IPS-18c (cell line): ENCODE results near the gene CHRDL2.
"Not testable (repeated sequence)": the region's sequence is repeated elsewhere in the genome, so short reads cannot be mapped to it uniquely, and the experiment has no call there.

Experiments
- H3K4me3 ChIP-seq: 2 replicates; pipeline ENCODE4 v1.7.0; 2013; ENCODE audit warnings: low read depth, mild to moderate bottlenecking, low read length, moderate library complexity; ENCODE audit not compliant: insufficient read depth
- H3K9me3 ChIP-seq: one replicate; pipeline ENCODE4 v1.6.1; 2013; ENCODE audit warnings: mild to moderate bottlenecking, low read length, moderate library complexity; ENCODE audit not compliant: control insufficient read depth, insufficient read depth

Gene CHRDL2

GRCh38 chr11:74750598-74750997 is 19.4 kb upstream of the CHRDL2 start:
- not testable (repeated sequence) for H3K9me3 ChIP-seq, H3K4me3 ChIP-seq

- H3K9me3 ChIP-seq: no peaks in the 10 kb centered on the region
- peak overlapping the region; percentile 72 for H3K4me3 ChIP-seq
These were observed 18.7 kb upstream of the CHRDL2 start for GRCh38 chr11:74749965-74750296.

GRCh38 chr11:74749127-74749964 is 18.1 kb upstream of the CHRDL2 start:
- peak overlapping the region; percentile 78 for H3K4me3 ChIP-seq
- no peaks in the 10 kb centered on the region for H3K9me3 ChIP-seq

- no peaks in the 10 kb centered on the region for H3K9me3 ChIP-seq
- H3K4me3 ChIP-seq: peak within 1 kb of the TSS; percentile 78
These were observed 17.2 kb upstream of the CHRDL2 start, which contains the start of gene RNF169 for GRCh38 chr11:74748211-74749126. TSS of gene RNF169 (plus strand) at chr11:74748849. CDS start at chr11:74748881, 32 bp downstream.

DNA sequence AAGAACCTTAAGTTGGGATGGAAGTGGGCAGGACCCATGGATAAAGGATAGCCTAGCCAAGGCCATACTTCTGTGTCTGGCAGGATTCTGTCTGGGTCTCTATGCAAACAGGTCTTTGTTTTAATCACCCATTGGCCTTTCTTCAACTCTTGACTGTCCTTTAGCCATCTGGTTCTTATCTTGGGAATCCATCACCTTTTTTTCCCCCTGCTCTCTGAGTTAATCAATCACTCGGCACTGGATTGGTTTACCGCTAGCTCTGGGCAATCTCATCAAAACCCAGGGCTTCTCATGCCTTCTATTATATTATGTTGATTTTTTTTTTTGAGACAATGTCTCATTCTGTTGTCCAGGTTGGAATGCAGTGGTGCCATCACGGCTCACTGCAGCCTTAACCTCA is 15.6 kb upstream of the CHRDL2 start:
- Histone ChIP-seq H3K9me3 (no peaks in the 10 kb centered on the region), H3K4me3 (no peak overlapping the region)

DNA sequence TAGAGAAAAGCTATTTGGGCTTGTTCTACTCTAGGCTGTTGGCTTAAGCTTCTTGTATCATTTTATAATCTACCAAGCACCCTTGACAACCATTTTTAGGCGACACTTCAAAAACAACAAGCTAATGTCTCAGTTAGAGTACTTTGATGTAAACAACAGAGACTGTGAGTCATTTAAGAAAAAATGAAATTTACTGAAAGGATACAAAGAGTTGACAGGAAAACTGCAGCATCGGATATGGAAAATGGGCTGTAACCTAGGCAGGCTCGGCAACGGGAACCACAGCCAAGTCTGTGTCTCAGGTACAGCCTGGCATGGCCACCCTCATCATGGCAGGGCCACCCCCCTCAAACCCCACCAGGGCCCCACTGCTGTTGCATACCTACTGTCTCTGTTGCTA is 13.1 kb upstream of the CHRDL2 start:
- Histone ChIP-seq H3K9me3 (no peaks in the 10 kb centered on the region), H3K4me3 (no peak overlapping the region)

- Histone ChIP-seq H3K4me3 (no peak overlapping the region), H3K9me3 (no peaks in the 10 kb centered on the region)
These were observed 12.4 kb upstream of the CHRDL2 start for GRCh38 chr11:74743640-74744039.

DNA sequence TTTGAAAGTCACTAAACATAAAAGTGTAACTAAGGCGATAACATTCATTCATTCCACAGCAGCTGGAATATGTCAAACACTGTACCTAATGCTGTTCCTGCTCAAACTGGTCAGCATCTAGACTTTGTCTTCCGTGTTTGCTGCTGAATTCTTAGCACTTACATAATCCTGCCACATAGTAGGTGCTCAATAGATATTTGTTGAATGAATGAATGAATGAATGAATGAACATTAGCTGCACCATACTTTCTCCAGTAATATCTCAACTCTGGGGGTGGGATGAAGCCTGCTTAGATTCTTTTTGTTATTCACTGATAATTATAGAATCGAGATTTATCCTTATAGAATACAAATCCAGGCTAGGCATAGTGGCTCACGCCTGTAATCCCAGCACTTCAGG is 10.8 kb upstream of the CHRDL2 start:
- no peaks in the 10 kb centered on the region for H3K9me3 ChIP-seq
- no peak overlapping the region for H3K4me3 ChIP-seq

GRCh38 chr11:74739546-74740270 is 8.5 kb upstream of the CHRDL2 start:
- no peak overlapping the region for H3K4me3 ChIP-seq
- no peaks in the 10 kb centered on the region for H3K9me3 ChIP-seq

GRCh38 chr11:74736031-74736430 is 4.8 kb upstream of the CHRDL2 start:
- Histone ChIP-seq H3K4me3 (no peak overlapping the region), H3K9me3 (no peaks in the 10 kb centered on the region)

DNA sequence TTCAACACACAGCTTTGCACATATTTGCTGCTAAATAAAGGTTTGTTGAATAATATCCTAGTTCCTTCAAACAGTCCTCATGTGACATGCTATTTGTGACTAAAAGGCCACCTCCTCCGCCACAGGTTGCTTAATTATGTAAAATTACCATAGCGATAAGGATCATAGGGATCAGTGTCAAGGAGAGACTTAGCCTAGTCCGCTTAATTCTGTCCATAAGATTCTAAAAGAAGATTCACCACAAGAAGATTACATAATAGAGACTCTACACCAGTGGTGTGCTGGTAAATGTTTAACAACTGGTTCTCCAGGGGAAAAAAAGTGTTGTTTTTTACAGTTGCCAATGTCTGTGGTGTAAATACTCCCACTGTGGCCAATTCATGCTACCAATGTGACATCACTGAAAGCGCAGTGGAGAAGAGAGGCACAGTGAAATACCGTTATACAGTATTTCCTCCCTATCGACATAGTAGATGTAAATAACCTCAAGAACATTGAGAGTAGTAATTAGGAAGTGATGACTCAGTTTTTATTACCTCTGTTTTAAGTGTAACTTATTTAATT is 4.2 kb upstream of the CHRDL2 start:
- no peaks in the 10 kb centered on the region for H3K9me3 ChIP-seq

GRCh38 chr11:74734559-74734925 is 3.3 kb upstream of the CHRDL2 start:
- Histone ChIP-seq H3K4me3 (no peak overlapping the region), H3K9me3 (no peaks in the 10 kb centered on the region)

More for the DNA sequence above, 4.2 kb upstream of the CHRDL2 start:
- no peak overlapping the region for H3K4me3 ChIP-seq

GRCh38 chr11:74730571-74731260 is 510 bp downstream of the CHRDL2 start:
- Histone ChIP-seq H3K9me3 (no peaks in the 10 kb centered on the region), H3K4me3 (peak overlapping the region; percentile 52)

DNA sequence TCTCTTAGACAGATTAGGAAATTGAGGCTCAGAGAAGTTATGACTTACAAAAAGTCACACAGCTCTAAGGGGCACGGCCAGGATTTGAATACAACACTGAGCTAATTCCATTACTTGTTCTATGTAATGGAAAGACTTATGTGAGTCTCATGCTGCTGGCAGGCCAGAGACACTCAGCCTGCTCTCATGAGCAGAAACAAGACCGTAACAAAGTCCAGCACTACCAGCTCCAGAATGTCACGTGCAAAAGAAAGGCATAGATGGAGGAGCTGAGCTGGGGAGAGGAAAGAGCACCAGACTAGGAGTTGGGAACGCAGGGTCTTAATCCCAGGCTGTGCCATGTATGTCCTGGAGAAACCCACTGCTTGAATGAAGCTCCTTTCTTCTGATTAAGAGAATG is 1.8 kb downstream of the CHRDL2 start:
- Histone ChIP-seq H3K4me3 (no peak overlapping the region), H3K9me3 (no peaks in the 10 kb centered on the region)

DNA sequence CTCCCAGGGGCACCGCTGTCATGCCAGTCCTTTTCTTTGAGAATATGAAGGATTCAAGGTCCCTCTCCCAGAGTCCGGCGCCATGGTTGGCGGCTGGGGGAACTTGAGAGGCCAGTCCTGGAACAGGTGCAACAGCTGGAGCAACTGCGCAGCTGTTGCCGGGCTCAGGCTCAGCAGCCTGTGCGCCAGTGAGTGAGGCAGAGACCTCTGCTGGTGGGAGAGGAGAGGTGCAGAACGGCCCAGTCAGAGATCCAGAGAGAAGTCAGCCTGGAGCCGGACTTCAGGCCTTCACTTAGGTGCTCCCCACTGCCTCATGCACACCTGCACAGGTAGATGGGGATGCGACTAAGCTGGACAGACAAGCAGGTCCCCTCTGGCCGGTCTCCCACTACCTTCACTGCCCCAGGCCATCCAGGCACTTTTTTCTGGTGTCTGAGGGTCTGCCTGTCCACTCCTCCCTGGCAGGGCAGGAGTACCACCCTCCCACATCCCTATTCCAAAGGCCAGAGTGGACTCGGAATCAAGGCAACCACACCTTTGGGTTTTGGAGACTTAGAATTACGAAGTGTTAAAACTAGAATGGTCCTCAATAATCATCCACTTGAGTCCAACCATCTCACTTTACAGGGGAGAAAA is 4.6 kb downstream of the CHRDL2 start:
- H3K9me3 ChIP-seq: no peaks in the 10 kb centered on the region
- no peak overlapping the region for H3K4me3 ChIP-seq

DNA sequence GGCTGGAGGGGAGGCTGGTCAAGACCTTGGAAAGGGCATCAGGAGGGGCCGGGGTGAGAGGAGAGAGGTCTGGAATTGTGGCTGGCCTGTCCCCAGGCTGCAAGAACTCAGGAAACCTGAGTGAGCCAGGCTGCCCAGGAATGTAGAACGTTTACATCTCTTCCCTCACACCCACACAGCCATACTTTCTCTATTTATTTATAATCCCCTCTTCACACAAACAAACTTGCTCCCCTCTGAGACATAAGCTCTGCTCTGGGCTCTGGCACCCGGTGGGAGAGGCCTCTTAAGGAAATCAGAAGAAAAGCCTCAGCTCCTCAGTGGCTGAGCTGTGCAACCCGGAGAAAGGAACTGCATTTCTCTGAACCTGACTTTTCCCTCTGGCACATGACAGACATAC is 5.5 kb downstream of the CHRDL2 start:
- H3K9me3 ChIP-seq: no peaks in the 10 kb centered on the region
- no peak overlapping the region for H3K4me3 ChIP-seq
